ENCODE data around the gene SF3B1. TPM values are rescaled to one million over a fixed set of nuclear protein-coding genes. Genes with fewer than 3 reads are reported as not detected.

Gene SF3B1
- total and polyA plus RNA-seq, 2 of the 13 experiments (the other 11 are each of a cell fraction or from before 2014, with no cell fraction given) = 387 to 750 TPM

GRCh38 chr2:197434541-197435513, at the start of gene SF3B1 (continued):
- TF ChIP-seq THAP8 (CRISPR knock-in tag; IDR thresholded peaks at IDR 0.05; ENCODE audit: borderline replicate concordance) = 0 out of 2 replicates have a peak, but pooled peaks have one; percentile 43
- TF ChIP-seq ZNF550 (CRISPR knock-in tag; IDR thresholded peaks at IDR 0.05; ENCODE audit: borderline replicate concordance) = no peak
- no peak; the same call in 1 of the 2 replicates for TF ChIP-seq PHF21A (CRISPR knock-in tag; IDR thresholded peaks at IDR 0.05)
- peak; percentile 68 for TF ChIP-seq ZNF883 (CRISPR knock-in tag; IDR thresholded peaks at IDR 0.05; ENCODE audit: not compliant biosample characterization)
- TF ChIP-seq MZF1 (CRISPR knock-in tag; IDR thresholded peaks at IDR 0.05; ENCODE audit: borderline replicate concordance) = no peak
- 0 out of 2 replicates have a peak, but pooled peaks have one; percentile 51 for TF ChIP-seq ZNF354B (CRISPR knock-in tag; IDR thresholded peaks at IDR 0.05)
- peak; percentile 82; the same call in 1 of the 2 replicates for TF ChIP-seq NR0B2 (CRISPR knock-in tag; IDR thresholded peaks at IDR 0.05)
- TF ChIP-seq SNAI1 (CRISPR knock-in tag; IDR thresholded peaks at IDR 0.05; ENCODE audit: borderline replicate concordance) = peak; percentile 91
- TF ChIP-seq, protein P1, sequence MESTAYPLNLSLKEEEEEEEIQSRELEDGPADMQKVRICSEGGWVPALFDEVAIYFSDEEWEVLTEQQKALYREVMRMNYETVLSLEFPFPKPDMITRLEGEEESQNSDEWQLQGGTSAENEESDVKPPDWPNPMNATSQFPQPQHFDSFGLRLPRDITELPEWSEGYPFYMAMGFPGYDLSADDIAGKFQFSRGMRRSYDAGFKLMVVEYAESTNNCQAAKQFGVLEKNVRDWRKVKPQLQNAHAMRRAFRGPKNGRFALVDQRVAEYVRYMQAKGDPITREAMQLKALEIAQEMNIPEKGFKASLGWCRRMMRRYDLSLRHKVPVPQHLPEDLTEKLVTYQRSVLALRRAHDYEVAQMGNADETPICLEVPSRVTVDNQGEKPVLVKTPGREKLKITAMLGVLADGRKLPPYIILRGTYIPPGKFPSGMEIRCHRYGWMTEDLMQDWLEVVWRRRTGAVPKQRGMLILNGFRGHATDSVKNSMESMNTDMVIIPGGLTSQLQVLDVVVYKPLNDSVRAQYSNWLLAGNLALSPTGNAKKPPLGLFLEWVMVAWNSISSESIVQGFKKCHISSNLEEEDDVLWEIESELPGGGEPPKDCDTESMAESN (CRISPR knock-in tag; conservative IDR thresholded peaks at IDR 0.05) = peak; percentile 83; the same call in 1 of the 2 replicates
- TF ChIP-seq, protein P2, sequence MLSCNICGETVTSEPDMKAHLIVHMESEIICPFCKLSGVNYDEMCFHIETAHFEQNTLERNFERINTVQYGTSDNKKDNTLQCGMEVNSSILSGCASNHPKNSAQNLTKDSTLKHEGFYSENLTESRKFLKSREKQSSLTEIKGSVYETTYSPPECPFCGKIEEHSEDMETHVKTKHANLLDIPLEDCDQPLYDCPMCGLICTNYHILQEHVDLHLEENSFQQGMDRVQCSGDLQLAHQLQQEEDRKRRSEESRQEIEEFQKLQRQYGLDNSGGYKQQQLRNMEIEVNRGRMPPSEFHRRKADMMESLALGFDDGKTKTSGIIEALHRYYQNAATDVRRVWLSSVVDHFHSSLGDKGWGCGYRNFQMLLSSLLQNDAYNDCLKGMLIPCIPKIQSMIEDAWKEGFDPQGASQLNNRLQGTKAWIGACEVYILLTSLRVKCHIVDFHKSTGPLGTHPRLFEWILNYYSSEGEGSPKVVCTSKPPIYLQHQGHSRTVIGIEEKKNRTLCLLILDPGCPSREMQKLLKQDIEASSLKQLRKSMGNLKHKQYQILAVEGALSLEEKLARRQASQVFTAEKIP (CRISPR knock-in tag; IDR thresholded peaks at IDR 0.05; ENCODE audit: borderline replicate concordance) = no peak
- TF ChIP-seq JUND (CRISPR knock-in tag; IDR thresholded peaks at IDR 0.05) = no peak
- TF ChIP-seq, protein P3, sequence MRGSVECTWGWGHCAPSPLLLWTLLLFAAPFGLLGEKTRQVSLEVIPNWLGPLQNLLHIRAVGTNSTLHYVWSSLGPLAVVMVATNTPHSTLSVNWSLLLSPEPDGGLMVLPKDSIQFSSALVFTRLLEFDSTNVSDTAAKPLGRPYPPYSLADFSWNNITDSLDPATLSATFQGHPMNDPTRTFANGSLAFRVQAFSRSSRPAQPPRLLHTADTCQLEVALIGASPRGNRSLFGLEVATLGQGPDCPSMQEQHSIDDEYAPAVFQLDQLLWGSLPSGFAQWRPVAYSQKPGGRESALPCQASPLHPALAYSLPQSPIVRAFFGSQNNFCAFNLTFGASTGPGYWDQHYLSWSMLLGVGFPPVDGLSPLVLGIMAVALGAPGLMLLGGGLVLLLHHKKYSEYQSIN (CRISPR knock-in tag; IDR thresholded peaks at IDR 0.05; ENCODE audit: borderline replicate concordance) = no peak
- TF ChIP-seq NFAT5 (CRISPR knock-in tag; IDR thresholded peaks at IDR 0.05) = no peak
- no peak for TF ChIP-seq MYNN (CRISPR knock-in tag; IDR thresholded peaks at IDR 0.05; ENCODE audit: low read depth)
